IPS DF 6.9 (cell line): Measurements from ENCODE around the gene HNRNPC.

Experiments used
- DNase-seq: peaks from one replicate; pipeline ENCODE4 v3.0.0-alpha.2; 2013; ENCODE audit warnings: low read depth, low spot score
- H3K27ac ChIP-seq: one replicate; pipeline ENCODE4 v1.5.1; 2013; ENCODE audit warnings: low read length, control low read depth
- H3K27me3 ChIP-seq: 2 replicates; pipeline ENCODE4 v1.6.1; 2013; ENCODE audit warnings: mild to moderate bottlenecking, low read length; ENCODE audit not compliant: control insufficient read depth, insufficient read depth
- H3K36me3 ChIP-seq: 2 replicates; pipeline ENCODE4 v1.6.1; 2013; ENCODE audit warnings: low read length; ENCODE audit not compliant: control insufficient read depth, insufficient read depth
- H3K4me1 ChIP-seq: 2 replicates; pipeline ENCODE4 v1.6.1; 2013; ENCODE audit warnings: low read length; ENCODE audit not compliant: control insufficient read depth, insufficient read depth
- H3K4me3 ChIP-seq: 2 replicates; pipeline ENCODE4 v1.5.1; 2013; ENCODE audit warnings: mild to moderate bottlenecking, low read length
- H3K9me3 ChIP-seq: 2 replicates; pipeline ENCODE4 v1.6.1; 2013; ENCODE audit warnings: low read length, inconsistent platforms; ENCODE audit not compliant: control insufficient read depth, insufficient read depth
- WGBS: extraction: QIAGEN DNeasy Blood & Tissue Kit; methylation state at CpG from one replicate; pipeline ENCODE4 v1.1.7; 2013; ENCODE audit warnings: mixed read lengths, missing lambda C conversion rate; ENCODE audit not compliant: insufficient read length, insufficient coverage; 5-methylcytosine and 5-hydroxymethylcytosine counted together

The HNRNPC gene

GRCh38 chr14:21205026-21205677 lies 64.1 kb downstream of the HNRNPC start:
- WGBS, result no CpG with 5 or more reads among the region's 4 CpGs
- Histone ChIP-seq H3K27me3 (no peaks in the 10 kb centered on the region), H3K27ac (no peak overlapping the region), H3K4me3 (no peak overlapping the region), H3K4me1 (no peaks in the 10 kb centered on the region), H3K36me3 (peaks cover 7% of the 10 kb centered on the region; the same call in 1 of the 2 replicates), H3K9me3 (no peaks in the 10 kb centered on the region)
- DNase-seq, result no peak

GRCh38 chr14:21204167-21205025 lies 64.8 kb downstream of the HNRNPC start:
- DNase-seq, result no peak
- Histone ChIP-seq H3K4me3 (no peak overlapping the region), H3K27me3 (no peaks in the 10 kb centered on the region), H3K36me3 (peaks cover 7% of the 10 kb centered on the region; the same call in 1 of the 2 replicates), H3K27ac (no peak overlapping the region), H3K9me3 (no peaks in the 10 kb centered on the region), H3K4me1 (no peaks in the 10 kb centered on the region)
- no CpG with 5 or more reads among the region's 8 CpGs for WGBS

GRCh38 chr14:21203470-21204166 lies 65.6 kb downstream of the HNRNPC start:
- Histone ChIP-seq H3K27me3 (no peaks in the 10 kb centered on the region), H3K36me3 (peaks cover 6% of the 10 kb centered on the region; the same call in 1 of the 2 replicates), H3K4me3 (no peak overlapping the region), H3K4me1 (no peaks in the 10 kb centered on the region), H3K27ac (no peak overlapping the region), H3K9me3 (no peaks in the 10 kb centered on the region)
- DNase-seq, result no peak
- WGBS, result no CpG with 5 or more reads among the region's 8 CpGs

- peaks cover 3% of the 10 kb centered on the region; the same call in 1 of the 2 replicates for H3K36me3 ChIP-seq
- no CpG with 5 or more reads among the region's 4 CpGs for WGBS
Observed at GRCh38 chr14:21202463-21203358, 66.5 kb downstream of the HNRNPC start.

GRCh38 chr14:21201732-21202462 lies 67.3 kb downstream of the HNRNPC start:
- no peak overlapping the region for H3K27ac ChIP-seq
- WGBS, result no CpG with 5 or more reads among the region's 12 CpGs
- H3K4me1 ChIP-seq, result no peaks in the 10 kb centered on the region
- no peak for DNase-seq
- no peaks in the 10 kb centered on the region for H3K9me3 ChIP-seq
- H3K4me3 ChIP-seq, result no peak overlapping the region
- no peaks in the 10 kb centered on the region for H3K27me3 ChIP-seq
- no peaks in the 10 kb centered on the region for H3K36me3 ChIP-seq

More at GRCh38 chr14:21202463-21203358, 66.5 kb downstream of the HNRNPC start:
- no peaks in the 10 kb centered on the region for H3K9me3 ChIP-seq
- no peaks in the 10 kb centered on the region for H3K4me1 ChIP-seq
- DNase-seq, result no peak
- H3K27me3 ChIP-seq, result no peaks in the 10 kb centered on the region
- no peak overlapping the region for H3K4me3 ChIP-seq
- no peak overlapping the region for H3K27ac ChIP-seq

GRCh38 chr14:21200752-21201461 lies 68.3 kb downstream of the HNRNPC start:
- H3K9me3 ChIP-seq, result no peaks in the 10 kb centered on the region
- H3K27ac ChIP-seq, result no peak overlapping the region
- DNase-seq, result no peak
- H3K36me3 ChIP-seq, result no peaks in the 10 kb centered on the region
- H3K27me3 ChIP-seq, result no peaks in the 10 kb centered on the region
- no CpG with 5 or more reads among the region's 5 CpGs for WGBS
- no peak overlapping the region for H3K4me3 ChIP-seq
- H3K4me1 ChIP-seq, result no peaks in the 10 kb centered on the region

- no peak for DNase-seq
- no peaks in the 10 kb centered on the region for H3K27me3 ChIP-seq
- H3K9me3 ChIP-seq, result no peaks in the 10 kb centered on the region
- no CpG with 5 or more reads among the region's 3 CpGs for WGBS
- H3K4me3 ChIP-seq, result no peak overlapping the region
- no peaks in the 10 kb centered on the region for H3K4me1 ChIP-seq
- no peak overlapping the region for H3K27ac ChIP-seq
- H3K36me3 ChIP-seq, result no peaks in the 10 kb centered on the region
Observed at GRCh38 chr14:21199611-21200560, 69.4 kb downstream of the HNRNPC start.

- WGBS, result no CpG with 5 or more reads among the region's 2 CpGs
- Histone ChIP-seq H3K4me3 (no peak overlapping the region), H3K27ac (no peak overlapping the region), H3K9me3 (no peaks in the 10 kb centered on the region), H3K27me3 (no peaks in the 10 kb centered on the region), H3K4me1 (no peaks in the 10 kb centered on the region), H3K36me3 (no peaks in the 10 kb centered on the region)
- DNase-seq, result no peak
Observed at GRCh38 chr14:21197418-21198205, 71.6 kb downstream of the HNRNPC start.
